Inflammatory macrophage (primary cell): Measurements from ENCODE around the gene SFMBT1.

Experiments
- DNase-seq, 2 donors: peaks; one replicate each; pipeline ENCODE4 v3.0.0-alpha.2; 2020 to 2022

Gene SFMBT1

GRCh38 chr3:52882377-52882776, 163.5 kb downstream of the SFMBT1 start:
- no peak for DNase-seq

DNA sequence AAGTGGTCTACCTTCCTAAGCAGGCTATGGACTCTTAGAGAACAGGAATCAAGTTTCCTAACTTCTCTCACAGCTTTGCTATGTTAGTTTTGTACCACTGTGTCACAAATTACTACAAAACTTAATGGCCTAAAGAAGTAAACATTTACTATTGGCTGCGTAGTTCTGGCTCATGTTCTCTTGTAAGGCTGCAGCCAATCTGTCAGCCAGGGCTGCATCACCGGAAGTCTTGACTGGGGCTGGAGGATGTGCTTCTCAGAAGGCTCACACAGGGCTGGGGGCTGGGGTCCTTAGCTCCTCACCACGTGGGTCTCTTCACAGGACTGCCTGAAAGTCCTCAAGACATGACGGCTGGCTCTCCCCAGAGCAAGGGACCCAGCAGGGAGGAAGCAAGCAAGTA, 164.0 kb downstream of the SFMBT1 start:
- DNase-seq = no peak

DNA sequence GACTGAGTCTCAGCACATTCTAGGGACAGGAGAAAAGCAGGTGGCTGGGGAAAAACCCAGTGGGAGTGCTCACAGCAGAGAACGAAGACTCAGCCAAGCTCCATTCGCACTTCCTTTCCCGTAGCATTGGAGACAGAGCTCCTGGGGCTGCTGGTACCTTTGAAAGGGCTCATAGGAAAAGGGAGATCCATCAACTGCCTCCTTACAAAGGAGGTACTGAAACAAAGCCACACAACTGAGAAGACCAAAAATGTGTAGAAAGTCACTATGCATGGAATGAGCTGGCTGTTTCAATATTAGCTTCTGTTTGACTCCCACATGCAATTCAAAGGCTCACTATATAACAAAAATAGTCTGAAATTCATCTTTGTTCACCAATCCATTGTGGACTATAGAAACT, 165.4 kb downstream of the SFMBT1 start:
- DNase-seq = no peak

- DNase-seq = no peak
Measured at GRCh38 chr3:52880047-52880446, 165.8 kb downstream of the SFMBT1 start.

- DNase-seq = no peak
Measured at GRCh38 chr3:52879581-52879980, 166.3 kb downstream of the SFMBT1 start.

- peak in 1 of 2 donors; percentile 47 for DNase-seq
Measured at GRCh38 chr3:52879090-52879489, 166.8 kb downstream of the SFMBT1 start.

GRCh38 chr3:52877085-52877484, 168.8 kb downstream of the SFMBT1 start:
- DNase-seq = no peak

GRCh38 chr3:52874864-52875587, 170.8 kb downstream of the SFMBT1 start:
- no peak for DNase-seq

DNA sequence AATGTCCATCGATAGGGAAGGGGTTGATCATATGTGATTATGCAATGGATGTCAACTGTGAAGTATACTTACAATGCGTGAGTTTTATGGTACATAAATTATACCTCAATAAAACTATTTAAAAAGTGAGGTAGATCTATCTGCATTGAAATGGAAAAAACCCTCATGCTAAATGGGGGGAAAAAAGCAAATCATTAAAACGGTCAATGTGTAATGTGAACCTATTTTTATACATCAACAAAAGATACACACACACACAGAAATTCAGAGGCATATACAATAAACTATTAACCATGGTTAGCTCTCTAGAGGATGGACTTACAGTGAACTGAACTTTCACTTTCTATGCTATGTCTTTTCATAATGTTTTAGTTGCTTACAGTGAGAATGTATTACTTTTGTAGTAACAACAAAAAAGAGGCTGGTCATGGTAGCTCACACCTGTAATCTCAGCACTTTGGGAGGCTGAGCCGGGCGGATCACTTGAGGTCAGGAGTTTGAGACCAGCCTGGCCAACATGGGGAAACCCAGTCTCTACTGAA, 171.6 kb downstream of the SFMBT1 start:
- DNase-seq = no peak

DNA sequence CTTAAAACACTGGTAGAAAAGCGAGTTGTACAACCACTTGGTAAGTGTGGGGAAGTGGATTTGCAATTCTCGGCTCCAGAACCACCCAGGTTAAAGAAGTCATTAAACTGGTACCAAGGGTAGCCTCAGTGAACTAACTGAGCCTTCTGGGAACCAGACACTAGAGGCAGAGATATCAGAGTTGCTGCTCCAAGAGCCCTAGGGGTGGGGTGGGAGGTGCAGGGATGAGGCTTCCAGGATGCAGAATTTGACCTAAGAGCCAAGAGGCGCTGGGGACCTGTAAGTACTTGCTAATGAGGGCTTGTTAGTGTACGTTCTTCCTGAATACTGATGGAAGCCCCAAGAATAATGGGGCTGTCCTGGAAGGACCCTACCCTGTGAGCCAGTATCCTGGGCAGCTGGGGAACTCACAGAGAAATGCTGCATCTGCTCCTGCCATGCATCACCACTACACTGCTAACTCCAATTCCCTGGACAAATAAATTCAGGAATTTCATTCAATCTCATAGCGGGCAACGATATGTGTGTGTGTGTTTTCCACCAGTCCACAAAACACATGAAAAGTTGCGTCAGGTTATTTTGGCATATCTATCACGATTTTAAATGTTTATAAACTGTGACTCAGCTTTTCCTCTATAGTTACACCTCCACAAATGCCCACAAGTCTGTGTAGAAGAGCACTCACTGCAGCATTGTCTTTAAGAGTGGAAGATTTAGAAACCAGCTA, 172.3 kb downstream of the SFMBT1 start:
- DNase-seq = peak; percentile 11 to 15

DNA sequence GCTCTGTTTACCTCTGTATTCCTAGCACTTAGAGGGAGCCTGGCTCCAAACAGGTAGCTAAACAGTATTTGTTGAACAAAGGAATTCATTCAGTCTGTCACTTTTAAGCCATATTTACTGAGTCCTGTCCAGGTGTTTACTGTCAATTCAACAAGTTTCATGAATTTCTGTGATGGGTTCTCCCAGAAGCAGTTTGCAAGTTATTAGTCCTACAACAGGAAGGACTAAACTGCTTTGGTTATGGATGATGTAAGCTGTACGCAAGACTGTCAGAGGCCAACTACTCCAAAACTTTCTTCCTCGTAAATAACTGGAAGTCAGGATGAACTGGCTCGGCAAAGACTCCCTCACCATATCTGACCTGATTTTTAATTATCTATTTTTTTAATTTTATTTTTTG, 173.6 kb downstream of the SFMBT1 start:
- peak; percentile 18 to 58 for DNase-seq

DNA sequence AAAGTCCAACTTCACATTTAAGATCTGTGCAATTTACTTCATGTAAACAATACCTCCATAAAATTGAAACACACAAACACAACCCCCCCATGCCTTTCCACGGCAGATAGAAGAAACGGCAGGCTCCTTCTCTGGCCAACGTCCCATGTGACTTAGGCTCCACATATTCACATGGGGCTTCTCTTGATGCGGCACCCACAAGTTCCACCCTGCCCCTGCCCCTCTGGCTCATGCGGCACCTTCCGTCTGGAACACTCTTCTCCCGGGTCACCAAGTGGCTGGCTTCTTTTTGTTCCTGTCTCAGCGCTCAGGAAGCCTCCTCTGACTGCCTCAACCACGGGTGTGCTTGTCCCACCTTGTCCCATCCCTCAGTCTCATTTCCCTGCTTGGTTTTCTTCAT, 174.1 kb downstream of the SFMBT1 start:
- DNase-seq = no peak

DNA sequence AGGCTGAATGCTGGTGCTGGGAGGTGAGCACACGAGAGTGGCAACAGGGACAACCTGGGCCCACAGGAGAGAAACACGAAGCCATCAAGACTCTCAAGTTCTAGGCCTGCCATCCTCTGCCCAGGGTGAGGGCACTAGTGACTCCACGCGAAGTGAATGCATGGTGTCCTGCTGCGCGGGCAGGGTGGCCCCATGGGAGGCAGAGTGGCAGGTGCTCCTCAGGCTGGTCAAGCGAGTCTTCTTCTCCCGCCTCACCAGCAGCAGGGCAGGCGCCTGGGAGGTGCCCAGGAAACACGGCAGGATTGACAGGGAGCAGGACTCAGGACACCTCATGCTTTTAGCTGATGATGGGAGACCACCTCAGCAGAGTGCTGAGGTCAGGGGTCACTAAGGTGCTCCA, 175.4 kb downstream of the SFMBT1 start:
- DNase-seq = no peak

DNA sequence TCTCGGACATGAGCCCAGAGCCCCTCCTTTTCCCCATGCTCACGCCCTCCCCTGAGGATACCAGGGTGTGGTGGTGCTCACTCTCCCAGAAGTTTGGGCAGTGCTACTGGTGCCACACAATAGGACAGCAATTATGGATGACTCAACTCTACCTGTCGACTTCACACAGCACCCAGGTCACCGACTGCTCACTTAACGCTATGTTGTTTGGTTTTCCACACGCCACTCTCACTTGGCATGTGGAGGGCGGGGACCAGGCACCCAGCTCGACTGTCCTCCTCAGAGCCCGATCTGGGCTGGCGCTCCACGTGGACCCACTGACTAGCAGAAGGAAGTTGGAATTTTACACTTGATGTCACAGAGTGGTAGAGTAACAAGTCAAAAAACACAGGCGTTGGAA, 179.4 kb downstream of the SFMBT1 start:
- DNase-seq = no peak

DNA sequence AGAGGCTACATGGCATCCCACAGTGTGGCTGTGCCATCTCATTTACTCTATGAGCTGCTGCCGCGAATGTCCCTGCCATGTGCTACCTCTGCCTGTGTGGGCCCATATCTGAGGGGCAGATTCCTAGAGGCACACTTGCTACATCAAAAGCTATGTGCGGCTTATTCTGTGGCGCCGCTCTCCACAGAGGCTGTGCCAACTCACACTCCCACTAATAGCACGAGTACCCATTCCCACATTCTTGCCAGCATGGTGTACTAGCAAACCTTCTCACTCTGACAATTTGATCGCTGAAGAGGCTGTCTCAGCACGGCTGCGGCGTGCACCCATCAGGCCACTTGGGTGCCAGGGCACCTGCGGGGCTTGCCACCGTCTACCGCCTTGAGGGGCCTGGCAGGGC, 179.9 kb downstream of the SFMBT1 start:
- no peak for DNase-seq

GRCh38 chr3:52860424-52860768, 185.5 kb downstream of the SFMBT1 start:
- DNase-seq = no peak

- no peak for DNase-seq
Measured at GRCh38 chr3:52859686-52860423, 186.0 kb downstream of the SFMBT1 start.

DNA sequence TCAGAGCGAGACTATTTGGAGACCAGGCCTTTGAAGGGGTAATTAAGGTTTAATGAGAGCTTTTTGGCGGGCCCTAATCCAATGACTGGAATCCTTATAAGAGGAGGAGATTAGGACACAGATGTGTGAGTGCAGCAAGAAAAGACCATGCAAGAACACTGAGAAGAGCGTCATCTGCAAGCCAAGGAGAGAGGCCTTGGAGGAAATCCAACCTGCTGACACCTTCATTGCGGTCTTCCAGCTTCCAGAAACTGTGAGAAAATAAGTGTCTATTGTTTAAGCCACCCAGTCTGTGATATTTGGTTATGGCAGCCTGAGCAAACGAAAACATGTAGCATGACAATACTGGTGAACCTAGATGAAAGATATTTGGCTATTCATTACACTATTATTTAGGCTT, 188.0 kb downstream of the SFMBT1 start:
- DNase-seq = no peak

- DNase-seq = no peak
Measured at GRCh38 chr3:52857133-52857532, 188.7 kb downstream of the SFMBT1 start.

DNA sequence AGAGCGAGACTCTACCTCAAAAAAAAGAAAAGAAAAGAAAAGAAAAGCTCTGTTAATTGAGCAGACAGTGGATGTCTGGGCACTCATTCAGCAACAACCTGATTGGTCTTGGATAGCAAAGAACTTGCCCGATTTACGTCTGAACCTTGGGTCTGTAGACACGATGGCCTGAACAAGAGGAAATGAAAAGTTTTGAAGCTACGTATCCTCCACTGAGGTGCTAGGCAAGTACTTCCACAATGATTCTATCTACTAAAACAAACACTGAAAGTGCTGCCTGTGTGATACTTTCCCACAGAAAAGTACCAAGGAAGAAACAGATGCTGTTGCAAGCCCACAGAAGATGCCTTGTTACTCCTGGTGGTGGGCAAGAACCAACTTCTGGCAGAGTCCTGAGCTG, 189.2 kb downstream of the SFMBT1 start:
- DNase-seq = no peak

DNA sequence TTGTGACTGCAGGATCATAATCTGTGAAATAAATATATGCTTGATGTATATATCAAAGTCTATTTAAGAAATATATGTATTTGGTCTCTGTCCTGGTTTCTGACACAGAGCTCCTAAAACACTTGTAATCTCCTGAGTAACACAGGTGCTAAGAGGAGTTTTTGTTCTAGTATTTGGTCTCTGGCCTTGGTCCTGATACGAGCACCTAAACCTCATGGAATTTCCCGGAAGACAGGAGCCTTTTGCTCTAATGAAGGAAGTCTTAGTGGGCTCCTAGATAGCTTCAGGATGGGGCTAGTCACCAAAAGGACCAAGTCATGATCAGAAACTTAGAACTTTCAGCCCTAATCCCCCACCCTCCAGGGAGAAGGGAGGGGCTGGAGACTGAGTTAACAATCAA, 191.9 kb downstream of the SFMBT1 start:
- DNase-seq = no peak
